GM12874 (cell line): ENCODE data around the gene EML5.
A peak's percentile ranks its signal among the peaks of the same experiment; 100 is the strongest.

Experiments
- TF ChIP-seq, protein P1 (sequence below): IDR thresholded peaks from 2 replicates; pipeline ENCODE4 v1.5.1; 2011; ENCODE audit warnings: low read depth, mild to moderate bottlenecking, control low read depth, low read length, moderate library complexity; ENCODE audit not compliant: insufficient read depth

Gene EML5

GRCh38 chr14:88749139-88749538 is 43.6 kb downstream of the EML5 start:
- TF ChIP-seq, protein P1, sequence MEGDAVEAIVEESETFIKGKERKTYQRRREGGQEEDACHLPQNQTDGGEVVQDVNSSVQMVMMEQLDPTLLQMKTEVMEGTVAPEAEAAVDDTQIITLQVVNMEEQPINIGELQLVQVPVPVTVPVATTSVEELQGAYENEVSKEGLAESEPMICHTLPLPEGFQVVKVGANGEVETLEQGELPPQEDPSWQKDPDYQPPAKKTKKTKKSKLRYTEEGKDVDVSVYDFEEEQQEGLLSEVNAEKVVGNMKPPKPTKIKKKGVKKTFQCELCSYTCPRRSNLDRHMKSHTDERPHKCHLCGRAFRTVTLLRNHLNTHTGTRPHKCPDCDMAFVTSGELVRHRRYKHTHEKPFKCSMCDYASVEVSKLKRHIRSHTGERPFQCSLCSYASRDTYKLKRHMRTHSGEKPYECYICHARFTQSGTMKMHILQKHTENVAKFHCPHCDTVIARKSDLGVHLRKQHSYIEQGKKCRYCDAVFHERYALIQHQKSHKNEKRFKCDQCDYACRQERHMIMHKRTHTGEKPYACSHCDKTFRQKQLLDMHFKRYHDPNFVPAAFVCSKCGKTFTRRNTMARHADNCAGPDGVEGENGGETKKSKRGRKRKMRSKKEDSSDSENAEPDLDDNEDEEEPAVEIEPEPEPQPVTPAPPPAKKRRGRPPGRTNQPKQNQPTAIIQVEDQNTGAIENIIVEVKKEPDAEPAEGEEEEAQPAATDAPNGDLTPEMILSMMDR: no peak

DNA sequence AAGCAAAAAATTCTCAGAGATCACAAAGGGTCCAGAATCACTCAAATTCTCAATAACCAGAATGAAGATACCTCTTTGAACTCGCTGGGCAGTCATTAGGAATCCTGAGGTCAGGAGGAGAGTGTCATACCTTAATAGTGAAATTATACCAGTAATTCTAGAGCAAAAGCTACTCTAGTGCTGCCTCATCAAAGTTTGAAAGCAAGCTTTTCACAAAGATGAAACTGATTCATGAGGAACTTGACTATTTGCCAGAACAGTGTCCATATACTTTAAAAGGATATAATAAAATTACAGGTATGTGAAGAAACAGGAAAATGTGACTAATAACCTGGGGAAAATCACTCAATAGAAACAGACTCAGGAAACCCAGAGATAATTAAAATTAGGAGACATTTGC is 44.5 kb downstream of the EML5 start:
- TF ChIP-seq, protein P1: no peak

DNA sequence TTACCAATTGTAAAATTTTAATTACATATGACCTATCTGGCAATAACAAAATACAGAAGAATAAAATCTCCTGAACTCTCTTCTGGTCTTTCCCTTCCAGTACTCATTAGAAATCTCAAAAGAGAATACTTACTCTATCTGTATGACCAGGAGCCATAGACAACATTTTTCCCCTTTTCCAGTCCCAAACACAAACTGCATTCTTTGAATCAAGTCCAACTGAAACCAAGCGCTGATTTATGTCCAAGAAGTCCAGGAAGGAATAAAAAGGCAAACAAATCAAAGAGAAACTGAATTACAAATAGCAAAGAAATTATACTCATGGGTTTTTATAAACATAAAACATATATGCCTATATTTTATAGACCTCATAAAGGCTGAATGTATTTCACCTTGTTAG is 46.7 kb downstream of the EML5 start:
- TF ChIP-seq, protein P1: no peak

GRCh38 chr14:88737245-88737644 is 55.5 kb downstream of the EML5 start:
- TF ChIP-seq, protein P1: no peak

- TF ChIP-seq, protein P1: no peak
Measured at GRCh38 chr14:88733121-88733520, 59.6 kb downstream of the EML5 start.

GRCh38 chr14:88729159-88729558 is 63.6 kb downstream of the EML5 start:
- TF ChIP-seq, protein P1: 0 out of 2 replicates have a peak, but pooled peaks have one; percentile 2

DNA sequence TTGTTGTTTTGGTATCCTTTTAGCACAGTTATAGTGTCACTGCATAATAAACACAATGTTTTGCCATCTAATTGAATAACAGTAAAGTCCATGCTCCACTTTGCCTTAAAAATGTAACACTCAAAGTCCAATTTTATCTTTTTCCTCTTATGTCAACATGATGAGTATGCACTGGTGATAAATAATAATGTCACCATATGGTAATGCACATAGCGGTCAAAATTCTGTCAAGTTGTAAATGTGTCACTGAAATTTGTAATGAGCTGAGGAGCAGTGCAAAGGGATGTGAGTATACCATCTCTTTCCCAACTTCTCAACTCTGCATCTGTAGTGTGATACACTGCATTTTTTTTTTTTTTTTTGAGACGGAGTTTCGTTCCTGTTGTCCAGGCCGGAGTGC is 65.7 kb downstream of the EML5 start:
- TF ChIP-seq, protein P1: no peak

GRCh38 chr14:88710709-88711108 is 82.0 kb downstream of the EML5 start:
- TF ChIP-seq, protein P1: no peak
